ENCODE data around the gene CD63.
"Not testable (repeated sequence)": the region's sequence is repeated elsewhere in the genome, so short reads cannot be mapped to it uniquely, and the experiment has no call there.

Gene CD63, protein sequence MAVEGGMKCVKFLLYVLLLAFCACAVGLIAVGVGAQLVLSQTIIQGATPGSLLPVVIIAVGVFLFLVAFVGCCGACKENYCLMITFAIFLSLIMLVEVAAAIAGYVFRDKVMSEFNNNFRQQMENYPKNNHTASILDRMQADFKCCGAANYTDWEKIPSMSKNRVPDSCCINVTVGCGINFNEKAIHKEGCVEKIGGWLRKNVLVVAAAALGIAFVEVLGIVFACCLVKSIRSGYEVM

DNA sequence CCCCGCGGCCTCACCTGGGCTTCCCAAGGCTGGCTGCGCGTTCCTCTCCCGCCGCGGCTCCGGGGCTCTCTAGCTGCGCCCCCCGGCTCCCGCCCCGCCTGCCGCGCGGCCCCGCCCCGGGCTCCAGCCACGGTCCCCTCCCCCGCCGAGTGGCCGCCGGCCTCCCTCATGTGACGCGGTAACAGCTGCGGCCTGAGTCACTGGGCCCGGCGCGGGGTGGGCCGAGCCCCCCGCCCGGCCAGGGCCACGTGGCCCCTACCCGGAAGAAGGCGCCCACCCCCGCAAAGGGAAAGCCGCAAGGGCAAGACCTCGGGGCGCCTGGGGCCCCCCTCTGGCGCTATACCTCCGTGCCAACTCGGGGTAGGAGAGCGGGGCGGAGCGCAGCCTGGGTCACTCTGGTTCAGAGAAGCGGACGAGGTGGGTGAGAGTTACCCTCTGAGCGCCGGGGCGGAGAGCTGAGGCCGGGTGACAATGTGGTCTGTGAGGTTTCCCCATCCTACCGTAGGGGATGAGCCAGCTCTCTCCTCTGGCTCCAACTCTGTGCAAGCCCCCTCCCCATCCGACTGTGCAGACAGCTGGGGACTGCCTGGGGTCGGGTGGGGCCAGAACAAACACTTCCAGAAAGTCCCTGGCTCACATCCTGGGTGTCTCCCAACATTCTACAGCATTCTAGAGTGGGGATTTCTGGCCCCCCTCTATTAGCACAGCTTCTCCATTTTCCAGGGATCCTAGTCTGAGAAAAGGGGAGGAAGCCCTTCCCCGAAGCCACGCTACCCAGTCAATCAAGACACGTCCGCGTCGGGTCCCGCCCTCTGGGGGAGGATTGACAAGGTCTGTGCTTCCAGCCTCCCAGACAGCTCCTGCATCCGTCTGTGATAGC is at the start of gene CD63:
Gene CD63, minus strand, starts transcription at position 71 of the 880 bp plus-strand sequence. CDS start 668 bp downstream, outside the sequence.
- DNase-seq, result peak; percentile 93

DNA sequence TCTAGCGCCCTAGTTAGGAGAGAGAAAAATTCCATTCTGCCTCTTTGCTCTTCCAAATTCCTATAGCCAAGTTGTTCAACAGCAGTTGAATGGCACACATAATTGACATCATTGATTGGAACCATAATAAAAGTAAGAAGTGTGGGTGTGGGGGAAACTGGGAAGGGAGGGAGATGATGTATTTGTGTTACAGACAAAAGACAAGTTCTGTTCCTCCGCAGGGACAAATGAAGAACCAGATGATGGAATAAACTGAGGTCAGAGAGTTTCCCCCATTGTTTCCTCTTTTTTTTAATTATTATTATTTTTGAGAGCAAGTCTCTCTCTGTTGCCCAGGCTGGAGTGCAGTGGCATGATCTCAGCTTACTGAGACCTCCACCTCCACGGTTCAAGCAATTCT is 49.0 kb upstream of the CD63 start:
- DNase-seq, result no peak

DNA sequence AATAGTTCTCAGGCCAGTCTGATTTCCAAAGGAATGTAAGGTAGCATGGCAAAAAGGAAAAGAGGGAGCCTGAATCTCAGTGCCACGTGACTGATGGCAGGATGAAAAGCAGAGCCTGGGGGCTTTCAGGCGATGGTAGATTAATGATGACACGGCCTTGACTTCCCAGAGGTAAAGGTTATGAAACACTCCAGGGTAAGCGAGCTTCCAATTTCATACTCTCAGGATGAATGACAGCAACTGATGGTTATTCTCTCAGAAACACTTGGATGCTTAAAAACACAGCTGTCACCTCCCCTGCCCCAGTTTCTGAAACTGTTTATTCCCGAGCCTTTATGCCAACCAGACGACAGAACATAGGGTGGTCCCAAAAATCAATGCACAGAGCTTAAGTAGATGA is 42.9 kb upstream of the CD63 start:
- DNase-seq, result no peak

DNA sequence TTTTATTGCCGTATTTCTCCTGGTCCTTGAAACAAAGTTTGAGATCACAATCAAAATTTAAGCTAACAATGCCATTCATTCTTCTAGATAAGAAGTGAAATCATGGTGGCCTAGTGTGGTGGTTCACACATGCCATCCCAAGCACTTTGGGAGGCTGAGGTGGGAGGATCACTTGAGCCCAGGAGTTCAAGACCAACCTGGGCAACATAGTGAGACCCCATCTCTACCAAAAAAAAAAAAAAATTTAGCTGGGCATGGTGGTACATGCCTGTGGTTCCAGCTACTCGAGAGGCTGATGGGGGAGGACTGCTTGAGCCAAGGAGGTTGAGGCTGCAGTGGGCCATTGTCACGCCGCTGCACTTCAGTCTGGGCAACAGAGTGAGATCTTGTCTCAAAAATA is 38.3 kb upstream of the CD63 start:
- DNase-seq, result no peak

DNA sequence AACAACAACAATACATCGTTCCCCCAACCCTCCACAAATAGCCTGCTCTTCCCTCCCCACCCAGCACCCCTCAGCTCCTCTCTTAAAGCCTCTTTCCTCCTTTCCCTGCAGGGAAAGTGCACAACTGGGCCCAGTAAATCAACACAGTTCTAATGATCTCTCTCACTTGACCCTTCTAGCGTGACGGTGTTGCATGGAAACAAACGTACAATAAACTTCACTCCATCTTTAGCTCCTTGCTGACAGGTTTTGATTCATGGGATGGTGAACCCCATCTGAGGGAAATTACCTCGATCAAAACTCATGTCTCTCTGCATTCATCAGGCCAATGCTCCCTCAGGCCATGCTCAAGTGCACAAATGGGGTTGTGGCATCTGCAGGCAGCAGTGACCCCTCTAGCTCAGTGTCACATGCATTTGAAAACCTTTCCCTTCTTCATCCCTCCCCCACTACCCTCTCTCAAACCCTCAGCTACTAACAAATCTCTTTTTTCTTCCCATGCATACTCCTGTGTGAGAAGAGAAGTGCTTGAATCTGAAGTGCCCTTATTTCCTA is 37.0 kb upstream of the CD63 start:
- DNase-seq, result no peak

DNA sequence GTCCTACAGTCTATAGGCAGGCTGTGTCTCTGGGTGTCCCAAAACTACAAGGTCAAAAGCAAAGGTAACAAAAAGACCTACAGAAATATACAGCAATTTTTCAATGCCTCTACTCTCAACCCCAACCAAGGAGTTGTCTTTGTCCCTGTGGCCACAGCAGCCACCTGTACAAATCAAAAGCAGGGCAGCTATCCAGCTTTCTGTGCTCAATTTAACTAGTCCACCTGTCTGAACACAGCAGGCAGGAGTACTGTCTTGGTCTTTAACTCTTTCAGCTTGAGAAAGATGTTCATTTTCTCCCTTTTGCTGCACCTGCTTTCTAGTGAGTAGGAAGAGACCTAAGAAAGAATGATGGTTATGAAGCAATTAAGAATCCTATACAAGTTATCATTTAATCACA is 33.8 kb upstream of the CD63 start:
- no peak for DNase-seq

DNA sequence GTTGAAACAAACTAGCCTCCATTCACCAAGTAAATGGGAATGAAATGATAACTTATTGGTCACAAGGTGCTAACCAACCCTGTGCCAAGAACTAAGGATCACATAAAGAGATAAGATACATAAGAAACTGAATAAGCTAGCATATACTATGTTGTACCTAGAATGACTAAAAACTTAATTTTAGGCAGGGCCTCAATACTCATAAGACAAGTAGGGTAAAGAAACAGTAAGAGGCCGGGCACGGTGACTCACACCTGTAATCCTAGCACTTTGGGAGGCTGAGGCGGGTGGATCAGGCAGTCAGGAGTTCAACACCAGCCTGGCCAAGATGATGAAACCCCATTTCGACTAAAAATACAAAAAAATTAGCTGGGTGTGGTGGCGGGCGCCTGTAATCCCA is 31.9 kb upstream of the CD63 start:
- no peak for DNase-seq

DNA sequence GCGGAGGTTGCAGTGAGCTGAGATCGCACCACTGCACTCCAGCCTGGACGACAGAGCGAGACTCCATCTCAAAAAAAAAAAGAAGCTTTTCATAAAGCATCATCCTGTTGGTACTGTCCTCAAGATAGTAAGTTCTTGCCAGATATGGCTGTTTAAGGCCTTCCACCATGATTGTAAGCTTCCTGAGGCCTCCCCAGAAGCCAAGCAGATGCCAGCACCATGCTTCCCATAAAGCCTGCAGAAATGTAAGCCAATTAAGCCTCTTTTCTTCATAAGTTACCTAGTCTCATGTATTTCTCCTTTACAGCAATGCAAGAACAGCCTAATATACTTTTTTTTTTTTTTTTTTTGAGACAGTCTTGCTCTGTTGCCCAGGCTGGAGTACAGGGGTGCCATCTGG is 29.8 kb upstream of the CD63 start:
- not testable (repeated sequence) for DNase-seq

DNA sequence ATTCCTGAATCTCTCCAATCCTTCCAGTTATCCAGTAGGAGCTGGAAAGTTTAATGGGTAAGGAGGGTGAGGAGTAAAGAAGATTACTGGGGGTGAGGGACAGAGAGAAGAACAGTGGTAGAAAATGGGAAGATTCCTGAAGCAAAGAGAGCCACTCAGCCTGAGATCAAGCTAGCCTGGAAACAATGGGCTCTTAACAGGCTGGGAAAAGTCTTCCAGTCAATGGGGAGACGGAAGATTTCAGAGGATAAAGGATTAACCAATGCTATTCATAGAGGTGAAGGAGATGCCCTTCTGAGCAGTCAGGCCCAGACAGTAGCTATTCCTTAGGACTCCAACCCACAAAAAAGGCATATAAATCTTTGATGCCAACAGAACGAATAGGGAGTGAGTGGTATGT is 28.9 kb upstream of the CD63 start:
- DNase-seq, result no peak

DNA sequence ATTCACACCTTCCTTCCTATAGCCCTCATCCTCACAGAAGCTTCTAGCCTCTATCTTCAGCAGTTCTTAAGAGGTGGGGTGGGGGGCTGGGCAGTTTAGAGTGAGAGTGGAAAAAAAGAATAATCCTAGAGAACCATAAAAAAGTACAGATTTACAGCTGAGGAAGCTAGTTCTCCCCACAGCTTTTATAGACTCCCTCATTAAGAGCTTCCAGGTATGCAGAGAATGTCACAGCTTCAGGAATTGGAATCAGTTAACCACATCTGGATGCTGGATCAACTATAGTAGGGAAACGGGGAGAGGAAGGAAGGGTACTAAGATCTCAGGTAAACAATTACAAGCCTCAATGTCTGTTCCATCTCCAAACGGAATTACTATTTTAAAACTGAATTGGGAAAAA is 26.4 kb upstream of the CD63 start:
- no peak for DNase-seq

DNA sequence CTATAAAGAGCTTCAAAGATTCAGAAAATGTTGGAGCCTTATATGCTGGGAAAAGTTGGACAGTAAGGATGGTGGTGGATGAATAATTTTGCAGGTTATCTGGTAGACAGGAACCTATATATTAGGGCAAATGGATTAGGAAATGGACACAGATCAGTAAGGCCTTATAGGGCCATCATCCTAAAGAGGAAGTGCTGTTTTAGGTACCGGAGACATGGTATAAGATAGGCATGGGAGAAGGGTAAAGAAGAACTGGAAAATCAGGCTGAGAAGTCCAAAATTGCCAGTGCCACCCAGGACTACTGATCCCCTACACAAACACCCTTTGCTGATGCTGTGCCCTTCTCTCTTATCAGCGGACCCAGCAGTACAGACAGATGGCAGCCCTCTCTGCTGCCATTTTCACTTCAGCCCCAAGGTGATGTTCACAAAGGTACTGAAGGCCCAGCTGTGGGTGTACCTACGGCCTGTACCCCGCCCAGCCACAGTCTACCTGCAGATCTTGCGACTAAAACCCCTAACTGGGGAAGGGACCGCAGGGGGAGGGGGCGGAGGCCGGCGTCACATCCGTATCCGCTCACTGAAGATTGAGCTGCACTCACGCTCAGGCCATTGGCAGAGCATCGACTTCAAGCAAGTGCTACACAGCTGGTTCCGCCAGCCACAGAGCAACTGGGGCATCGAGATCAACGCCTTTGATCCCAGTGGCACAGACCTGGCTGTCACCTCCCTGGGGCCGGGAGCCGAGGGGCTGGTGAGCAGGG is 19.6 kb upstream of the CD63 start:
- no peak for DNase-seq

DNA sequence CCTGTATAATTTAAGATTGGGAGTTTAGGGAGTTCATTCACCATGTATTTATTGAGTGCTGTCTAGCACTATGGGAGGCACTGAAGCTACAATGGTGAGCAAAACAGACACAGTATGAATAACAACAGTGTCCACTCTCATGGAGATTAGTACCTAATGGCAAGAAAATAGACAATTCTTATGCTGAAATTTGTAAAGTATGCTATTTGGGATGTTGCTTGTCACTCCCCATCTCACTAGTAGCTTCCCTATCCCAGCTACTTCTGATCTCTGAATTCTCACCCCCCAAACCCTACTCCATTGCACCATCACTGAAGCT is 18.1 kb upstream of the CD63 start:
- no peak for DNase-seq

DNA sequence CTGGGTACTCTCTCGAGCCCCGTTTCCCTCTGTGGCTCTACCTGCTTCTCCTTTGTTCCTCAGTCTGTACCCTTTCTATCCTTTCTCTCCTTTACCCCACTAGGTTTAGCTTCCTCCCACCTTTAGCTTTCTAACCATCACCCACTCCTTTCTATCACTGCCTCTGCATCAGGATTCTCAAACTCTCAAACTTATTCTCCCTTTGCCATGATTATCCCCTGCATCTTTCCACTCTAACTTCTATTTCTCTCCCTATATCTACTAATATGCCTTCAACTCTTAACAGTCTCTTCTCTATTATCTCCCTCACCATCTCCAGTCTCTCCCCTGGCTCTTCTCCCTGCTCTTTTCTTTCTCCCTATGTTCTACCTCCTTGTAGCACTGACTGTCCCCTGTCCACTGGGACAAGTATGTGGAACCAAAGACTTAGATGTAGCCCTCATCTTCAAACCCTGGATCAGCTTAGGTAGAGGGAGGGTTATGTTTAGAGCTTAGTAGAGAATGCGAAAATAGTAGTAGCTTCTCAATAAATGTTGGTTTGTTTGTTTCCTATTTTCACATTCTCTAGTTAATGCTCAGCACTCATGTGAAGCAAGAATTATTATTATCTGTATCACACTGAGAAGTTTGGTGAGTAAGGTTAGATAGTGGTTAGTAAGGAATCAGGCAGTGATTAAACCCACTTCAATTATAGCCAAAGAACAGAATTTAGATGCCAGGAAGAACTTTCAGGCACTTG is 17.5 kb upstream of the CD63 start:
- DNase-seq, result no peak

DNA sequence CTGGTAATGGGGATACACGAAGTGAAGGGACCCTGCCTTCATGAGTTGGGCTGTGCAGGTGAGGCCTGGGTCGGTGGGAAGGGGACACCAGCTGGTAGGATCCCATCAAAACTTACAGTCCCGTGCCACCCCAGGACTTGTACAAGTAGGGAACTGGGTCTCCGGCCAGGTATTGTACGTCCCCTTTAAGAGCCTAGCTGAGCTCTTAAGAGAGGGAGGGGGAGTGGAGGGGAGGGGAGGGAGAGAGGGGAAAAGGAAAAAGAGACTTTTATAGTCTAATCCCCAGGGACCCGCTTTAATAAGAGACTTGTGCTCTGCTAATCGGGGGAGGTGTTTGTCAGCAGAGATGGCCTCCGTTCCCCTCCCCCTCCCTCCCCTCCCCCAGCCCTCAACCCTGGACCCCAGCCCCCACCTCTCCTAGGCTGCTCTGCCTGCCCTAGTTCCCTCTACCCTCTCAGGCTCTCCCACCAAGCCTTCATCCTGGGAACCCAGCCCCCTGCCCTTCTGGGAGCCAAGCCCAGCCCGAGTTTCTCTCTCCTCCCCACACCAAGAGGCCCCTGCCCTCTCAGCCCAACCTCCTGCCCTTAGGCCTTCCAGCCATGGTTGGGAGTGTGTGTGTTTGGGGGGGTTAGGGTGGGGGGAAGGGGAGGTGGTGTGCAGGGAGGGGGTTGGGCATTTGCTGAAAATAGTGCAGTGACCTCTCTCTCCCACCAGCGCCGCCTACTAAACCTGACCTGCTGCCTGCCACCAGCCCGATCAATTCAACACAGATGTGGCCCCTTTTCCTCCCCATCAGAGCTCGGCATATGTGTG is 16.8 kb upstream of the CD63 start:
- peak; percentile 89 for DNase-seq

DNA sequence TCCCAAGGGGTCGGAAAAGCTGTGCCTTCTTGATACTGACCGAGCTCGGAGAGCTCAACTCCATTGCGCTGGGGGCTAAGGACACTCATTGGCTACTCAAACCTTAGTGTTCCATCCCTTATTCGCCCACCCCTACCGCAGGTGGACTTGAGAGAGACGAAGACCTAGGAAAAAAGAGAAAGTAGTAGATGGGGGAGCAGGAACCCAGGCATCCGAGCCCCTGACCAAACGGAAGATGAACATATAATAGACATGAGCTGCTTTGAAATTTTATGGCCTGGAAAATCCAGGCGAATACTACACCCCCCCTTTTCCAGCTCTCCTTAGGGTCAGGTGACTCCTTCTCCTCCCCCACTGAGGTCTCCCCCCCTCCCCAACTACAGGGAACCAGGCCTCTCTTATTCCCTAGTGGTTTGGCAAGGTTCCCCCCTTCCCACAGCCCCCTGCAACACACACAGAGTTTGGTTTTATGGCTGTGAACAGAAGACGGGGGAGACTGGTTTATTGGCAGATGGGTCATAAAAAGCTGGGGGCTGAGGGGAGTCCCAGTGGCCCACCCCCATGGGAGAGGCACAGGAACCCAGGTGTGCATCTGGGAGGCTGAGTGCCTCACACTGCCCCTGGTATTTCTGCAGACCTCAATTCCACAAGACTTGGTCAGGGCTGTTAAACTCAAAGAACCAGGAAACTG is 15.7 kb upstream of the CD63 start:
- DNase-seq, result no peak

DNA sequence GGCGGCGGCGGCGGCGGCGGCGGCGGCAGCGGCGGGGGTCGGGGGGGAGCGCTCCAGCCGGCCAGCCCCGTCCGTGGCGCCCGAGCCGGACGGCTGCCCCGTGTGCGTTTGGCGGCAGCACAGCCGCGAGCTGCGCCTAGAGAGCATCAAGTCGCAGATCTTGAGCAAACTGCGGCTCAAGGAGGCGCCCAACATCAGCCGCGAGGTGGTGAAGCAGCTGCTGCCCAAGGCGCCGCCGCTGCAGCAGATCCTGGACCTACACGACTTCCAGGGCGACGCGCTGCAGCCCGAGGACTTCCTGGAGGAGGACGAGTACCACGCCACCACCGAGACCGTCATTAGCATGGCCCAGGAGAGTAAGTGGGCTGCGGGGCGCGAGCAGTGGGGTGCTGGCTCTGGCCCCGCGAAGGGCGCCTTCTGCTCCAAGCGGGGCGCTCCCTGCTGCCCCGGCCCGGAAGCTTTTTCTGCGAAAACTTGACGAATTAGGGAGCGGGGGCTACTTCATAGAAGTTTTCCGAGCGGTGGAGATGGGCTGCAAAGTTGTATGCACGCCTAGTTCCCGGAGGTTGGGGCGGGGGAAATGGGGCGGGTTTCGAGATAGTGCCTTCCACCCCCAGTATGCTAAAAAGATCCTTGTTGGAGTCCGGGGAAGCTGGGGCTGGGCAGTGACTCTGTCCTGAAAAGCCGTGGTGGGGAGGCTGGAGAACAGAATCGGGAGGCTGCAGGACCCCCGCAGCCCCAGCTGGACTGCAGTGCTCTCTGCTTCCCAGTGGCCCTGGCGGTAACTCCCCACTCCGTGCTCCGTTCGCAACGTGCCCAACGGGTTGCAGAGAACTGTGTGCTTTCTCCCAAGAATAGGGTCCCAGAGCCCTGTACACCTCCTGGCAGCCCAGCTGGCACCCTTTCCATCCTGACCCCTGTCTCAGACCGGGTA is 14.9 kb upstream of the CD63 start:
- DNase-seq, result peak; percentile 80

DNA sequence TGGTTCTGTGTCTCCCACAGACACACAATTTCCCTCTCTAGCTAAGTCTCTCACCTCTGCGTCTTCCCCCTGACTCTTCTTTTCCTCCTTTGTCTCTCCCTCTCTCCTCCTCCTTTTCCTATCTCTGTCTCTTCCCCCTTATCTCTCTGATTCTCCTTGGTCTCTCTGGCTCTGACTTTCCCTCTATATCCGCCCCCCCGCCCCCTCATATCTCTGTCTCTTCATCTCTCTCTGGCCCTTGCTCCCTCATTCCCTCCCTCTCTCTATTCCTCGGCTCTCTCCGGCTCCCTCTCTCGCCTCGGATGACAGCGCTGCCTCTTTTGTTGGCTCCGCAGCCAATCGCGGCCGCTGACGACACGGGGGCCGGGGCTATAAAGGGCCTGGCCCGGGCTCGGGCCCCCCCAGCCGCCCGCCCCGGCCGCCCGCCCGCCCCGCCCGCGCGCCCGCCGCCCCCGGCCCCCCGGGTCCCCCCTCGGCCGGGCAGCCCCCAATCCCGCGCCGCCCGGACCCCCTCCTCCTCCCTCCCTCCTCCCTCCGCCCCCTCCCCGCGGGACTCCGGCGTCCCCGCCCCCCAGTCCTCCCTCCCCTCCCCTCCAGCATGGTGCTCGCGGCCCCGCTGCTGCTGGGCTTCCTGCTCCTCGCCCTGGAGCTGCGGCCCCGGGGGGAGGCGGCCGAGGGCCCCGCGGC is 14.1 kb upstream of the CD63 start, which contains the start of gene GDF11:
Gene GDF11, plus strand, starts transcription at position 404 of the 687 bp plus-strand sequence. Its CDS starts 195 bp downstream, at position 599.
- DNase-seq, result peak; percentile 91

DNA sequence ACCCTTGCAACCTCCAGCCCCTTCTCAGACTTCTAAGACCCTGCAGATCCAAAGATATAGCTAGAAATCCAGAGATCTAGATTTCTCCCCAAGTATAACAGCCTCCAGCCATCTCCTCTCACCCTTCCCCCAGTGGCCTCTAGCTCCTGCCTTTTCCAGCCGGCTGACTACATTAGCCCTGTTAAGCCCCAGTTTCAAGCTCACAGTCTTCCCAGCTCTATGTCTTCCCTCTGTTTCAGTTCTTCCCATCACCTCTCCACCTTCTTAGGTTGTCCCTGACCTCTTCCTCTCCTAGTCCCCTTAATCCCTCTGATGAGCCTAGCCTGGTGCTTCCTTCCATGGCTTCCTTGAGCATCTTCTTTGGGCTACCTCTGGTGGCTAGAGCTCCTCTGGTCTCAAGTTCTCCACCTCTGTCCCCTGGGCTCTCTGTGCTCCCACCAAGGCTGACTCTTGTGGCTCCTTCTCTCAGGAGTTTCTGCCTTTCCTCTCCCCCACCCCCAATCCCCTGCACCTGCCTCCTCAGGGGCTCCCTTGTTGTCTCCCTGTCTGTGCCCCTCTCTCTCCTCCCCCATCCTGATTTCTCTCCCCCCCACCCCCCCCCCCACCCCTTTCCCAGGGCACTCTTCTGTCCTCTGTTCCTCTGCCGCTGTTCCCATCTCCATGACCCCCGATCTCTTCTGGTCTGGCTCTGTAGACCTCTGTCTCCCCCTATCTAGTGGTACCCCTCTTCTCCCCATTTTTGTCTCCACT is 13.3 kb upstream of the CD63 start:
- no peak for DNase-seq

DNA sequence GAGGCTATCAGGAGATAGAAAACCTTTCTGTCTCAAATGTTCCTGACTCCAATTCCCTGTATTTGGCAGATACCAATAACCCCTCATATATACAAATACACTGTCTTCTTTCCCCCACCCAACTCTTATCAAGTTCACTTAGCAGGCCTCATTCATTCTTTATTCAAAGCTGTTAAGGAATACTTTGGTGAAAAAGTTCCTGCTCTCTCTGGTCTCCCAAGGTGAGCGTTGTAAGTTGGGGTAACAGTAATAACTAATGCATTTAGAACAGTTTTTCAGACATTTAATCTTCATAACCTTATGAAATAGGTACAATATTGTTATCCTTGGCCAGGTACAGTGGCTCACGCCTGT is 10.2 kb upstream of the CD63 start:
- DNase-seq, result no peak
